SK-N-SH (cell line): ENCODE measurements around the gene TSFM.

Experiments
- EZH2phosphoT487 ChIP-seq: fragments of 200-600 bp; sonication (generic); IDR thresholded peaks from 2 replicates; pipeline ENCODE4 v1.6.1; 2017; ENCODE audit warnings: low read depth, mixed run types, mild to moderate bottlenecking, antibody characterized with exemption, moderate library complexity, borderline replicate concordance
- JUND ChIP-seq: IDR thresholded peaks from 2 replicates; pipeline ENCODE4 v1.4.0; 2012
- MEF2A ChIP-seq: IDR thresholded peaks from 2 replicates; pipeline ENCODE4 v1.4.0; 2012; ENCODE audit warnings: low read depth, borderline replicate concordance
- NRF1 ChIP-seq: IDR thresholded peaks from 2 replicates; pipeline ENCODE4 v1.6.1; 2012; ENCODE audit warnings: low read depth, mild to moderate bottlenecking, low read length
- POLR2AphosphoS5 ChIP-seq: IDR thresholded peaks from 2 replicates; pipeline ENCODE4 v1.6.1; 2012; ENCODE audit warnings: low read depth, low read length
- RCOR1 ChIP-seq: fragments of 150-350 bp; IDR thresholded peaks from 2 replicates; pipeline ENCODE4 v1.6.1; 2017; ENCODE audit warnings: antibody characterized with exemption, low read length
- SMC3 ChIP-seq: IDR thresholded peaks from 2 replicates; pipeline ENCODE4 v1.6.1; 2012; ENCODE audit warnings: low read depth, low read length, improper control_type of control experiment
- TAF1 ChIP-seq: IDR thresholded peaks from 2 replicates; pipeline ENCODE4 v1.6.1; 2012; ENCODE audit warnings: low read depth, mild to moderate bottlenecking, low read length, moderate library complexity, borderline replicate concordance
- TF ChIP-seq, protein P1 (sequence below): fragments of 200-600 bp; sonication (generic); IDR thresholded peaks from 2 replicates; pipeline ENCODE4 v1.6.1; 2017; ENCODE audit warnings: antibody characterized with exemption, mild to moderate bottlenecking, moderate library complexity

DNA sequence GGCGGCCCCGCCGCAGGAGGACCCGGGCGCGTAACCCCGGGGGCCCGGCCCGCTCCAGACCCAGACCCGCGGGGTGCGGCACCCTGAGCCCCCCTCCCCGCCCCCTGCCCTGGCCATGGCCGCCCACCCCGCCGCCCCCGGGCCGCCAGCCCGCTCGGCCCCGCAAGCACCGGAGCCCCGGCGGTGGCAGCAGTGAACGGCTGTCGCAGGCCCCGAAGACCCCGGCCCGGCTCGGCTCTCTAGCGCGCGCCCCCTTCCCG, 27.5 kb upstream of the TSFM start:
- TF ChIP-seq TAF1 (no peak), MEF2A (no peak), POLR2AphosphoS5 (no peak), EZH2phosphoT487 (no peak), SMC3 (no peak), RCOR1 (no peak), NRF1 (no peak), JUND (no peak)
- TF ChIP-seq, protein P1, sequence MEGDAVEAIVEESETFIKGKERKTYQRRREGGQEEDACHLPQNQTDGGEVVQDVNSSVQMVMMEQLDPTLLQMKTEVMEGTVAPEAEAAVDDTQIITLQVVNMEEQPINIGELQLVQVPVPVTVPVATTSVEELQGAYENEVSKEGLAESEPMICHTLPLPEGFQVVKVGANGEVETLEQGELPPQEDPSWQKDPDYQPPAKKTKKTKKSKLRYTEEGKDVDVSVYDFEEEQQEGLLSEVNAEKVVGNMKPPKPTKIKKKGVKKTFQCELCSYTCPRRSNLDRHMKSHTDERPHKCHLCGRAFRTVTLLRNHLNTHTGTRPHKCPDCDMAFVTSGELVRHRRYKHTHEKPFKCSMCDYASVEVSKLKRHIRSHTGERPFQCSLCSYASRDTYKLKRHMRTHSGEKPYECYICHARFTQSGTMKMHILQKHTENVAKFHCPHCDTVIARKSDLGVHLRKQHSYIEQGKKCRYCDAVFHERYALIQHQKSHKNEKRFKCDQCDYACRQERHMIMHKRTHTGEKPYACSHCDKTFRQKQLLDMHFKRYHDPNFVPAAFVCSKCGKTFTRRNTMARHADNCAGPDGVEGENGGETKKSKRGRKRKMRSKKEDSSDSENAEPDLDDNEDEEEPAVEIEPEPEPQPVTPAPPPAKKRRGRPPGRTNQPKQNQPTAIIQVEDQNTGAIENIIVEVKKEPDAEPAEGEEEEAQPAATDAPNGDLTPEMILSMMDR: no peak
